HG02610 (cell line): ENCODE data around the gene PIGO.

Source experiments
- ATAC-seq: cut with Tn5 transposase; IDR thresholded peaks from one replicate; pipeline ENCODE4 v1.9.1; 2021; ENCODE audit warnings: mild to moderate bottlenecking, moderate library complexity; ENCODE audit not compliant: unreplicated experiment

The PIGO gene

GRCh38 chr9:35107297-35108290, 11.2 kb upstream of the PIGO start:
- no peak for ATAC-seq

GRCh38 chr9:35106343-35106730, 9.9 kb upstream of the PIGO start:
- ATAC-seq: no peak

GRCh38 chr9:35105571-35106342, 9.4 kb upstream of the PIGO start:
- ATAC-seq: no peak

GRCh38 chr9:35105126-35105525, 8.7 kb upstream of the PIGO start:
- no peak for ATAC-seq

- ATAC-seq: no peak
Observed at GRCh38 chr9:35104586-35104985, 8.2 kb upstream of the PIGO start.

- ATAC-seq: no peak
Observed at GRCh38 chr9:35103660-35104191, 7.3 kb upstream of the PIGO start.

GRCh38 chr9:35102769-35103659, 6.6 kb upstream of the PIGO start, which contains the start of gene STOML2:
STOML2 (minus strand) TSS chr9:35103131; CDS start chr9:35103094, 37 bp downstream.
- ATAC-seq: peak; percentile 93

GRCh38 chr9:35102465-35102768, 6.0 kb upstream of the PIGO start:
- ATAC-seq: no peak

GRCh38 chr9:35097573-35097972, 1.2 kb upstream of the PIGO start:
- no peak for ATAC-seq

- ATAC-seq: no peak
Observed at GRCh38 chr9:35091536-35091935, 4.9 kb downstream of the PIGO start.

GRCh38 chr9:35089434-35089833, 7.0 kb downstream of the PIGO start:
- no peak for ATAC-seq

GRCh38 chr9:35085078-35085477, 11.3 kb downstream of the PIGO start:
- no peak for ATAC-seq

GRCh38 chr9:35079426-35080341, 16.7 kb downstream of the PIGO start, which contains the start of gene FANCG:
FANCG (minus strand) TSS chr9:35079942; CDS start chr9:35079524, 418 bp downstream.
- peak; percentile 85 for ATAC-seq

- ATAC-seq: no peak
Observed at GRCh38 chr9:35079041-35079425, 17.4 kb downstream of the PIGO start.

- no peak for ATAC-seq
Observed at GRCh38 chr9:35078066-35078465, 18.3 kb downstream of the PIGO start.

- no peak for ATAC-seq
Observed at GRCh38 chr9:35076848-35077247, 19.5 kb downstream of the PIGO start.

- ATAC-seq: no peak
Observed at GRCh38 chr9:35075358-35075757, 21.0 kb downstream of the PIGO start.

GRCh38 chr9:35074791-35075190, 21.6 kb downstream of the PIGO start:
- no peak for ATAC-seq

- ATAC-seq: no peak
Observed at GRCh38 chr9:35074141-35074540, 22.2 kb downstream of the PIGO start.

GRCh38 chr9:35073279-35073612, 23.1 kb downstream of the PIGO start:
- ATAC-seq: no peak
